GM12878 (cell line): Measurements from ENCODE around the gene RPL3. TPM values are rescaled to one million over a fixed set of nuclear protein-coding genes. Genes with fewer than 3 reads are reported as not detected.

Experiments used
- ATAC-seq: fragments of 200-7000 bp; cut with Tn5 transposase; 3 replicates; pipeline ENCODE4 v1.9.1; 2020; ENCODE audit warnings: mild to moderate bottlenecking, moderate library complexity
- BruUV-seq: library from RNA; stranded (reverse); fragments of 400-500 nt; replicated peaks from 2 replicates; lab custom pipeline; 2021; lab: Mats Ljungman, UMichigan
- CTCF ChIA-PET: fragments of 300-600 bp; sonication (Branson Sonifier 250); formaldehyde crosslinking; extraction: SDS; loops from one replicate; lab custom pipeline; 2021; ENCODE audit warnings: inconsistent platforms; lab: Yijun Ruan, JAX
- POLR2A ChIA-PET: fragments of 350-600 bp; formaldehyde crosslinking; extraction: SDS; loops from one replicate; lab custom pipeline; 2021; ENCODE audit warnings: inconsistent platforms; lab: Charles Lee
- RAD21 ChIA-PET: fragments of 300-600 bp; sonication (Branson Sonifier 250); formaldehyde crosslinking; loops from one replicate; lab custom pipeline; 2023; ENCODE audit warnings: antibody characterized with exemption; ENCODE audit not compliant: unreplicated experiment; lab: Charles Lee
- SMC1A ChIA-PET: fragments of 300-600 bp; sonication (Branson Sonifier 250); formaldehyde crosslinking; loops from one replicate; lab custom pipeline; 2023; ENCODE audit not compliant: unreplicated experiment, uncharacterized antibody; lab: Charles Lee
- DNase-seq: peaks from one replicate; pipeline ENCODE4 v3.0.0-alpha.2; 2011; ENCODE audit warnings: low read depth, low spot score
- FAIRE-seq: peaks from 3 replicates; lab custom pipeline; 2011; peaks lifted over from hg19 to GRCh38; lab: Jason Lieb, UNC
- H2AFZ ChIP-seq: 2 replicates; pipeline ENCODE4 v1.6.0; 2011; ENCODE audit warnings: low read depth, low read length, control low read depth; ENCODE audit not compliant: control insufficient read depth
- H3K27ac ChIP-seq: 2 replicates; pipeline ENCODE4 v1.5.1; 2011; ENCODE audit warnings: control low read depth; ENCODE audit not compliant: control insufficient read depth, insufficient read depth
- H3K27me3 ChIP-seq, 2 experiments: replicated peaks in 1 of 2; 2 replicates each; pipeline versions ENCODE4 v1.6.0 to v1.6.1; 2011; ENCODE audit warnings: low read length in 1 of 2; ENCODE audit not compliant: control insufficient read depth in 2 of 2, insufficient read depth in 2 of 2
- H3K36me3 ChIP-seq, 2 experiments: 2 replicates each; pipeline ENCODE4 v1.5.1; 2011; ENCODE audit warnings: low read length in 1 of 2; ENCODE audit not compliant: control insufficient read depth in 2 of 2, insufficient read depth in 2 of 2
- H3K4me1 ChIP-seq: 2 replicates; pipeline ENCODE4 v1.6.1; 2011; ENCODE audit warnings: mild to moderate bottlenecking, low read length, moderate library complexity, mixed read lengths; ENCODE audit not compliant: control insufficient read depth, insufficient read depth
- H3K4me2 ChIP-seq: 2 replicates; pipeline ENCODE4 v1.6.0; 2011; ENCODE audit warnings: control low read depth; ENCODE audit not compliant: control insufficient read depth, insufficient read depth
- H3K4me3 ChIP-seq: fragments of 200-600 bp; sonication (generic); 2 replicates; pipeline ENCODE4 v1.5.1; 2016
- H3K79me2 ChIP-seq: 2 replicates; pipeline ENCODE4 v1.6.0; 2011; ENCODE audit warnings: low read length; ENCODE audit not compliant: control insufficient read depth, insufficient read depth
- H3K9ac ChIP-seq: 2 replicates; pipeline ENCODE4 v1.8.0; 2011; ENCODE audit warnings: low read length, control low read depth, mixed read lengths; ENCODE audit not compliant: control insufficient read depth, insufficient read depth
- H3K9me3 ChIP-seq: replicated peaks from 3 replicates; pipeline ENCODE4 v1.5.1; 2011; ENCODE audit warnings: mild to moderate bottlenecking, low read length; ENCODE audit not compliant: control insufficient read depth, insufficient read depth
- H4K20me1 ChIP-seq: 2 replicates; pipeline ENCODE4 v1.6.0; 2011; ENCODE audit not compliant: control insufficient read depth, insufficient read depth
- CREM ChIP-seq: IDR thresholded peaks from 2 replicates; pipeline ENCODE4 v1.6.1; 2014; ENCODE audit warnings: antibody characterized with exemption, low read depth
- EGR1 ChIP-seq, 2 experiments: IDR thresholded peaks; 1 replicate in 1 of 2; 2 replicates in 1 of 2; pipeline ENCODE4 v1.6.1; 2011 to 2012; ENCODE audit warnings: low read depth in 2 of 2, low read length in 2 of 2, borderline replicate concordance in 1 of 2, mild to moderate bottlenecking in 1 of 2, moderate library complexity in 1 of 2
- SIN3A ChIP-seq: IDR thresholded peaks from 2 replicates; pipeline ENCODE4 v1.6.1; 2012; ENCODE audit warnings: low read depth, low read length, improper control_type of control experiment
- SUZ12 ChIP-seq: fragments of 200-600 bp; sonication (generic); IDR thresholded peaks from one replicate; pipeline ENCODE4 v1.6.1; 2018; ENCODE audit warnings: antibody characterized with exemption, mild to moderate bottlenecking; ENCODE audit not compliant: unreplicated experiment
- TCF7 ChIP-seq: IDR thresholded peaks from 2 replicates; pipeline ENCODE4 v1.6.1; 2014; ENCODE audit warnings: antibody characterized with exemption, borderline replicate concordance
- WGBS: methylation state at CpG from one replicate; pipeline ENCODE4 v1.1.6; 2016; ENCODE audit warnings: low lambda C conversion rate; ENCODE audit not compliant: insufficient replicate concordance, insufficient coverage; ENCODE audit errors: missing lambda C conversion rate; 5-methylcytosine and 5-hydroxymethylcytosine counted together
- in situ Hi-C: fragments of 300-500 bp; cut with MboI; formaldehyde crosslinking; loops from 9 replicates; pipeline ENCODE4 v1.14.3; 2018; ENCODE audit warnings: mixed read lengths
- intact Hi-C: fragments of 100-400 bp; cut with micrococcal nuclease; formaldehyde crosslinking; loops from one replicate; pipeline ENCODE4 v1.14.2; 2022; ENCODE audit not compliant: unreplicated experiment
- polyA plus RNA-seq, 11 experiments: library from polyadenylated mRNA; depleted of rRNA in 4 of 11; unstranded in 6 of 11; stranded (reverse) in 5 of 11; fragments of >200 nt; fragmentation: Nextera tagmentation in 4 of 11; fragmentation: Illumina TruSeq in 1 of 11; extraction: Ambion mirVana in 4 of 11; extraction: Trizol in 1 of 11; gene quantifications; 1 replicate in 1 of 11; 2 replicates in 10 of 11; pipeline versions ENCODE4 v1.2.1 to v1.2.3, GENCODE V29; 2011 to 2016; ENCODE audit warnings: inconsistent platforms in 2 of 11, missing spikeins in 2 of 11, low read depth in 1 of 11
- total RNA-seq, 4 experiments: library from RNA; depleted of rRNA in 3 of 4; stranded (reverse); fragments of >200 nt in 3 of 4; fragmentation: Illumina TruSeq in 1 of 4; extraction: Trizol in 1 of 4; gene quantifications; 2 replicates each; pipeline versions ENCODE4 v1.2.1 to v1.2.3, GENCODE V29; 2013 to 2021

The RPL3 gene
- total and polyA plus RNA-seq, 10 of the 15 experiments (the other 5 are each of a cell fraction or from before 2014, with no cell fraction given), result 1,534 to 6,791 (median 3,992) TPM

DNA sequence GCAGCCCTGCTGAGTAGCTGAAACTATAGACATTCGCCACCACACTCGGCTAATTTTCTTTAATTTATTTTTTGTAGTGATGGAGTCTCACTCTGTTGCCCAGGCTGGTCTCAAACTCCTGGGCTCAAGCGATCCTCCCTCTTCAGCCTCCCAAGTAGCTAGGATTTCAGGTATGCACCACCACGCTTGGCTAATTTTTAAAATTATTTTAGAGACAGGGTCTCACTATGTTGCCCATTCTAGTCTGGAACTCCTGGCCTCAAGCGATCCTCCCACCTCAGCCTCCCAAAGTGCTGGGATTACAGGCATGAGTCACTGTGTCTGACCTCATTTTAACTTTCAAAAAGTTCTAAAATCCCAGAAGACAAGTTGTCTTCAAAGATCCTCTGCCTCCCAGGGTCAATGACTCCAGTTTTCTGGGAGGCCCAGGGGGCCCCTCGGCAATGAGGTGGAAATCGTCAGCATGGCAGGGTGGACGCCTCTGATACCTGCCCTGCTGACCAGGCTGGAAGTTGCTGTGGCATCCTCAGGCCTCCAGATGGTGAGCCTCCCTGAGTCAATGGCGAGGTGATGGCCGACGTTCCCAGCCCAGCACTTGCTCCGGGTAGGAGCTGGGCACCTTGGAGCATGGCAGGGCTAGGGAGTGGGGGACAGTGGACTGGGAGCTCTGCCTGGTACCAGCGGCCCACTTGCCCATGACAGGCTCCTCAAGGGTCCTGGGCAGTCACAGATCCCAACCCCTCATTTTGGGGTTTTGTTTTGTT is 31.1 kb downstream of the RPL3 start:
- Histone ChIP-seq H3K4me3 (no peak overlapping the region), H3K27me3 (no peaks in the 10 kb centered on the region), H3K27ac (no peak overlapping the region), H3K79me2 (no peaks in the 10 kb centered on the region), H3K9me3 (no peaks in the 10 kb centered on the region; the same call in 2 of the 3 replicates), H4K20me1 (no peaks in the 10 kb centered on the region), H3K4me1 (peaks cover 11% of the 10 kb centered on the region), H3K4me2 (no peak overlapping the region), H2AFZ (no peak overlapping the region), H3K36me3 (no peaks in the 10 kb centered on the region), H3K9ac (no peak overlapping the region)
- WGBS, result 66% methylated on average over 13 of the region's 13 CpGs
- no peak for TF ChIP-seq CREM
- TF ChIP-seq TCF7, result no peak
- no peak for TF ChIP-seq SIN3A
- TF ChIP-seq EGR1 (IDR thresholded peaks at IDR 0.05; ENCODE audit: borderline replicate concordance in 1 of 2, low read depth in 2 of 2, low read length in 2 of 2), result no peak
- no peak for TF ChIP-seq SUZ12
- intact Hi-C loops (no loop called here), in situ Hi-C loops (no loop called here)
- ChIA-PET SMC1A (interaction anchor here (0.6 to 0.9 kb wide), 2 partner anchors 23 to 217 kb away, joined by 3 read pairs; no protein-coding TSS in a partner anchor), CTCF (interaction anchor here (1.1 kb wide), 1 partner anchor 56 kb away, joined by 3 read pairs; no protein-coding TSS in a partner anchor), RAD21 (no interaction called here), POLR2A (no interaction called here)
- DNase-seq (no peak), FAIRE-seq (no peak), ATAC-seq (no peak)
- BruUV-seq, result no TSS peak
